Panc1 (cell line): Measurements from ENCODE around the gene MALSU1. TPM values are rescaled to one million over a fixed set of nuclear protein-coding genes. Genes with fewer than 3 reads are reported as not detected.
A peak's percentile ranks its signal among the peaks of the same experiment; 100 is the strongest.

ENCODE experiments used
- ATAC-seq: fragments of 200-7000 bp; cut with Tn5 transposase; 2 replicates; pipeline ENCODE4 v1.9.1; 2020; ENCODE audit warnings: mild to moderate bottlenecking, moderate library complexity
- BruUV-seq: library from RNA; stranded (reverse); fragments of 400-500 nt; replicated peaks from 2 replicates; lab custom pipeline; 2021; lab: Mats Ljungman, UMichigan
- CTCF ChIA-PET: fragments of 300-600 bp; sonication (Branson Sonifier 250); formaldehyde crosslinking; loops from one replicate; lab custom pipeline; 2022; ENCODE audit warnings: antibody characterized with exemption; lab: Charles Lee
- POLR2A ChIA-PET: fragments of 300-600 bp; sonication (Branson Sonifier 250); formaldehyde crosslinking; loops from one replicate; lab custom pipeline; 2022; ENCODE audit warnings: antibody characterized with exemption; lab: Charles Lee
- DNase-seq: peaks from one replicate; pipeline ENCODE4 v3.0.0-alpha.2; 2010; ENCODE audit warnings: low read depth, low spot score
- H3K27ac ChIP-seq: 2 replicates; pipeline ENCODE4 v1.5.1; 2011; ENCODE audit warnings: mild to moderate bottlenecking, low read length, inconsistent platforms
- H3K27me3 ChIP-seq: fragments of 200-500 bp; sonication (Bioruptor generic); 2 replicates; pipeline ENCODE4 v1.6.0; 2014; ENCODE audit warnings: low read length, inconsistent platforms; ENCODE audit not compliant: control insufficient read depth, insufficient read depth
- H3K36me3 ChIP-seq: fragments of 200-500 bp; sonication (Bioruptor generic); 2 replicates; pipeline ENCODE4 v1.5.1; 2014; ENCODE audit warnings: inconsistent platforms, mild to moderate bottlenecking, low read length, moderate library complexity; ENCODE audit not compliant: control insufficient read depth, insufficient read depth
- H3K4me1 ChIP-seq: 2 replicates; pipeline ENCODE4 v1.5.1; 2011; ENCODE audit warnings: inconsistent platforms, mild to moderate bottlenecking, low read length, moderate library complexity; ENCODE audit not compliant: control insufficient read depth, insufficient read depth
- H3K4me3 ChIP-seq, 2 experiments: 2 replicates each; pipeline ENCODE4 v1.5.1; 2011 to 2012; ENCODE audit warnings: low read depth in 2 of 2, low read length in 2 of 2, mild to moderate bottlenecking in 2 of 2, inconsistent platforms in 1 of 2, moderate library complexity in 1 of 2
- H3K9me3 ChIP-seq: fragments of 200-500 bp; sonication (Bioruptor generic); 2 replicates; pipeline ENCODE4 v1.5.1; 2014; ENCODE audit warnings: low read depth, mild to moderate bottlenecking, inconsistent platforms, low read length, moderate library complexity; ENCODE audit not compliant: control insufficient read depth, insufficient read depth
- CTCF ChIP-seq: fragments of 450-650 bp; IDR thresholded peaks from 2 replicates; pipeline ENCODE4 v1.5.1; 2017; ENCODE audit warnings: mild to moderate bottlenecking
- POLR2AphosphoS5 ChIP-seq: IDR thresholded peaks from 2 replicates; pipeline ENCODE4 v1.6.1; 2012; ENCODE audit warnings: mild to moderate bottlenecking, low read depth, low read length, moderate library complexity
- REST ChIP-seq, 2 experiments: IDR thresholded peaks; 2 replicates each; pipeline ENCODE4 v1.6.1; 2011 to 2012; ENCODE audit warnings: low read depth in 2 of 2, control low read depth in 1 of 2, low read length in 1 of 2, mild to moderate bottlenecking in 1 of 2, moderate library complexity in 1 of 2; ENCODE audit not compliant: insufficient read depth in 1 of 2
- SIN3A ChIP-seq: IDR thresholded peaks from 2 replicates; pipeline ENCODE4 v1.6.1; 2012; ENCODE audit warnings: low read depth, mild to moderate bottlenecking, low read length, moderate library complexity, borderline replicate concordance; ENCODE audit not compliant: insufficient read depth
- TCF7L2 ChIP-seq: IDR thresholded peaks from 2 replicates; pipeline ENCODE4 v1.6.1; 2011; ENCODE audit warnings: mild to moderate bottlenecking, low read depth, low read length, inconsistent platforms
- in situ Hi-C: cut with HindIII; loops from 2 replicates; pipeline ENCODE4 v1.10.0; 2016; ENCODE audit warnings: low sequenced_read_pairs, low pct_unique_long_range_greater_than_20kb
- intact Hi-C: fragments of 100-400 bp; cut with micrococcal nuclease; formaldehyde crosslinking; loops from one replicate; pipeline ENCODE4 v1.10.0; 2022; ENCODE audit not compliant: unreplicated experiment
- total RNA-seq: library from RNA; stranded (reverse); gene quantifications from one replicate; pipeline ENCODE4 v1.2.1, GENCODE V29; 2021; ENCODE audit not compliant: unreplicated experiment

MALSU1 gene
- total RNA-seq, 1 experiment from 2014 or later = 111 TPM

- no TSS peak for BruUV-seq
- ChIA-PET CTCF (interaction anchor here (0.8 to 0.9 kb wide), 2 partner anchors 13 to 27 kb away, joined by 3 read pairs; no protein-coding TSS in a partner anchor), POLR2A (interaction anchor here (0.9 kb wide), 1 partner anchor 17 kb away, joined by 3 read pairs; no protein-coding TSS in a partner anchor)
- peaks cover 13% of the 10 kb centered on the region for H3K4me1 ChIP-seq
- intact Hi-C loops = no loop called here
- DNase-seq (no peak), ATAC-seq (peak; percentile 5; the same call in 1 of the 2 replicates)
- peak overlapping the region; percentile 76 to 99 for H3K4me3 ChIP-seq
- in situ Hi-C loops = no loop called here
- peaks cover 3% of the 10 kb centered on the region; the same call in 1 of the 2 replicates for H3K36me3 ChIP-seq
- no peaks in the 10 kb centered on the region for H3K9me3 ChIP-seq
- TF ChIP-seq TCF7L2 = no peak
- TF ChIP-seq SIN3A = no peak
- TF ChIP-seq CTCF = no peak
- no peak for TF ChIP-seq REST (IDR thresholded peaks at IDR 0.05; ENCODE audit: insufficient read depth in 1 of 2, low read depth in 2 of 2, low read length in 1 of 2)
- no peak for TF ChIP-seq POLR2AphosphoS5
- peak overlapping the region; percentile 97 for H3K27ac ChIP-seq
- no peaks in the 10 kb centered on the region for H3K27me3 ChIP-seq
These were observed 696 bp downstream of the MALSU1 start for GRCh38 chr7:23299770-23300300.

GRCh38 chr7:23306936-23307521 is 7.9 kb downstream of the MALSU1 start:
- POLR2A ChIA-PET = no interaction called here
- H3K9me3 ChIP-seq = no peaks in the 10 kb centered on the region
- peaks cover 30% of the 10 kb centered on the region for H3K36me3 ChIP-seq
- H3K27me3 ChIP-seq = no peaks in the 10 kb centered on the region
- DNase-seq (no peak), ATAC-seq (no peak)
- in situ Hi-C loops (no loop called here), intact Hi-C loops (no loop called here)
- H3K27ac ChIP-seq = no peak overlapping the region
- CTCF ChIA-PET = no interaction called here
- H3K4me3 ChIP-seq = no peak overlapping the region
- no TSS peak for BruUV-seq
- TF ChIP-seq TCF7L2 = no peak
- no peak for TF ChIP-seq REST (IDR thresholded peaks at IDR 0.05; ENCODE audit: insufficient read depth in 1 of 2, low read depth in 2 of 2, low read length in 1 of 2)
- TF ChIP-seq POLR2AphosphoS5 = no peak
- TF ChIP-seq SIN3A = no peak
- TF ChIP-seq CTCF = no peak
- no peaks in the 10 kb centered on the region for H3K4me1 ChIP-seq
